Omental fat pad (tissue), 4 donors: Measurements from ENCODE around the gene C20orf202. TPM values are rescaled to one million over a fixed set of nuclear protein-coding genes. Genes with fewer than 3 reads are reported as not detected.

Experiments
- ATAC-seq: fragments of 150-250 bp; one replicate; pipeline ENCODE4 v1.9.1; 2016; ENCODE audit warnings: mild to moderate bottlenecking, moderate library complexity; ENCODE audit not compliant: low FRiP score
- DNase-seq: peaks from one replicate; pipeline ENCODE4 v3.0.0-alpha.2; 2019; ENCODE audit warnings: low spot score
- total RNA-seq, 4 donors: library from RNA; depleted of rRNA; stranded (reverse); fragments of >200 nt; gene quantifications; one replicate each; pipeline ENCODE4 v1.1.0, GENCODE V29; 2016
- TF ChIP-seq, protein P1 (sequence below), 3 donors: fragments of 450-650 bp; IDR thresholded peaks; one replicate each; pipeline ENCODE4 v1.5.1; 2016 to 2017; ENCODE audit warnings: antibody characterized with exemption in 3 of 3, mild to moderate bottlenecking in 3 of 3, moderate library complexity in 2 of 3

C20orf202 gene
- total RNA-seq, 4 donors from 2014 or later, result 0.28 to 2.0 (median 0.38) TPM; not detected in 1

DNA sequence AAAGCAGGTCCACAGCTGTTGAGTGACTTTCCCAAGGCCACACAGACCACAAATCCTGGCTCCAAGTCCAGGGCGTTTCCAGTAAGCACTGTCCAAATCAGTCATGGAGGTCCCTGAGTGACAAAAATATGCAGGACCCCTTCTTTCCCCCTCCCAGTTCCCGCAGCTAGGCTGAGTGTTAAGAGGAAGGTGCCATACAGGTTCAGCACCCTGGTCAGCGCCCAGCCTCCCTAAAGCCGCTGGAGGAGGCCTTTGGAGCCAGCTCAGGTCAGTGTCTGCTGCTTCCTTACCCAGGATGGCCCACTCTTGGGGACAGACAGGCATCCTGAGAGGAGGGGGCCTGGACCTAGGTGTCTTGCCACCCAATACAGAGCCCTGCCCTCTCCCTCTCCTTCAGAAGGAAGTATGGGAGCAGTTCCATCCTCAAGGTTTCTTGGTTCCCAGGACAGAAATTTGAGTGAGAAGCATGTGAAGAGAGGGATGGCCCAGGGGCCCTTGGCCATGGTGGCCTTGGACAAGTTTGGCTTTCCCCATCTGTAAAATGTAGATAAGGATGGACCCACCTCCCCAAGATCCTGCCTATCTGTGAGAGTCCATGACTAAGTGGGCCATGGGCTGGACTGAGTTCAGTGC is 31.7 kb upstream of the C20orf202 start:
- ATAC-seq (no peak), DNase-seq (no peak)
- TF ChIP-seq, protein P1, sequence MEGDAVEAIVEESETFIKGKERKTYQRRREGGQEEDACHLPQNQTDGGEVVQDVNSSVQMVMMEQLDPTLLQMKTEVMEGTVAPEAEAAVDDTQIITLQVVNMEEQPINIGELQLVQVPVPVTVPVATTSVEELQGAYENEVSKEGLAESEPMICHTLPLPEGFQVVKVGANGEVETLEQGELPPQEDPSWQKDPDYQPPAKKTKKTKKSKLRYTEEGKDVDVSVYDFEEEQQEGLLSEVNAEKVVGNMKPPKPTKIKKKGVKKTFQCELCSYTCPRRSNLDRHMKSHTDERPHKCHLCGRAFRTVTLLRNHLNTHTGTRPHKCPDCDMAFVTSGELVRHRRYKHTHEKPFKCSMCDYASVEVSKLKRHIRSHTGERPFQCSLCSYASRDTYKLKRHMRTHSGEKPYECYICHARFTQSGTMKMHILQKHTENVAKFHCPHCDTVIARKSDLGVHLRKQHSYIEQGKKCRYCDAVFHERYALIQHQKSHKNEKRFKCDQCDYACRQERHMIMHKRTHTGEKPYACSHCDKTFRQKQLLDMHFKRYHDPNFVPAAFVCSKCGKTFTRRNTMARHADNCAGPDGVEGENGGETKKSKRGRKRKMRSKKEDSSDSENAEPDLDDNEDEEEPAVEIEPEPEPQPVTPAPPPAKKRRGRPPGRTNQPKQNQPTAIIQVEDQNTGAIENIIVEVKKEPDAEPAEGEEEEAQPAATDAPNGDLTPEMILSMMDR (IDR thresholded peaks at IDR 0.05), result no peak

DNA sequence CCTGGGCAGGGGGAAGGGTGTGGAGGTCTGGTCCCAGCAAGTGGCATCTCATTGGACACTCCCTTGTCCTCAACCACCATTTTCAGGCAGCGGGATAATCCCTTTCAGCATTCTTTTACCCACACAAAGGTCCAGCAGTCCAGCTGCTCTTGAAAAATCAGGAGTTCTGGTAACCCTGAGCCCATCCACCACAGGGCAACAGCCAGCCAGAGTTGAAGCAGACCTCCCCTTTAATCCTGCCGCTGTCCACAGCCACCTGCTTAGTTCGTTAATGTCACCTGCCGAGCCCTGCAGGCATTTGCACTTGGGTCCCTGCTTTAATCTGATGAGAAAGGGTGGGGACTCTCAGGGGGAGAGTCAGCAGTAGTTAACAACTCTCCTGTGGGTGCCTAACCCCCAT is 29.6 kb upstream of the C20orf202 start:
- ATAC-seq (no peak), DNase-seq (no peak)
- TF ChIP-seq, protein P1 (IDR thresholded peaks at IDR 0.05), result no peak

DNA sequence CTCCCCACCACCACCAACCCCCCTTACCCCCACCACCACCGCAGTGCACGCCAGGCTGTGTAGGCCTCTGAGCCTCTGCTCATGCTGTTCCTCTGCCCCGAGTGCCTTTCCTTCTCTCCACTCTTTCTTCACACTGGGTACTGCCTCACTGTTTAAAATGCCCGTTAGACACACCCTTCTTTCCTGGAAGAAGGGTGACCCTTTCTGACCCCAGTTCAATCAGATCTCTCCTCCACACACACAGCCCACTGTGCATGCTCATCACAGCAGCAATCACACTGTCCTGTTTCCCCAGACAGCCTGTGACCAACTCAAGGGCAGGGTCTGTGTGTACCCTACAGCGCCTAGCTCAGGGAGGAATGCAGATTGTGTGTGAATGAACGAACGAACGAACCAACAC is 28.5 kb upstream of the C20orf202 start:
- no peak for DNase-seq
- no peak for ATAC-seq
- TF ChIP-seq, protein P1 (IDR thresholded peaks at IDR 0.05), result no peak

DNA sequence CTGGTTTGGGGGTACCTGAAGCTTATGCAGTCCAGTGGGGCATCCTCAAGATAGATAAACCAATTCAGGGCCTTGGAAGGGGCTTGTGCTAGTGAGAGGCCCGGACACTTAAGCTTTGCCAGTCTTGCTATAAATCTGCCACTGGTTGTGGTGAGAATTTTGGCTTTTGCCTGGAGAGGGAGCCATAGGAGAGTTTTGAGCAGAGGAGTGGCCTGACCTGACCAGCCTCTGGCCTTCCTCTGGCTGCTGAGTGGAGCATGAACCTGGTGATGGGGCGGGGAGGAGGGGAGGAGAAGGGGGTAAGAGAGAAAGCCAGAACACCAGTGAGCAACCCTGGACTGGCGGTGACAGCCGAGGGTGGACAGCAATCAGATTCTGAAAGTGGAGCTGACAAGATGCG is 25.6 kb upstream of the C20orf202 start:
- DNase-seq (no peak), ATAC-seq (no peak)
- TF ChIP-seq, protein P1 (IDR thresholded peaks at IDR 0.05), result no peak

DNA sequence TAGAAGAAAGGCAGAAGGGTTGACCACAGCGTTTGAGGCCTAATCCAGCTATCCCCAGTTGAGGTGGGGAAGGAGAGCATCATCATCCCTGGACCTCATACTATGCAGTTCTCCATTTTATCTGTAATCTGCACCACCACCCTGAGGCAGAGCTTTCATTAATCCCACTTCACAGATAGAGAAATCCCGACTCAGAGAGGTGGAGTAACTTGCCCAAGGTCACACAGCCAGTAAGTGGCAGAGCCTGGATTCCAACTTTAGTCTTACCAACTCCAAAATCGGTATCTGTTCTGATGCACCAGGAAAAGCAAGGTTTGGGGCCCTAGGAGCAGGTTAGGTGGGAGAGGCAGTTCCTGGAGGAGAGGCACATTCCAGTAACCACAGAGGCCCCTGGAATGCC is 25.2 kb upstream of the C20orf202 start:
- no peak for ATAC-seq
- no peak for DNase-seq

DNA sequence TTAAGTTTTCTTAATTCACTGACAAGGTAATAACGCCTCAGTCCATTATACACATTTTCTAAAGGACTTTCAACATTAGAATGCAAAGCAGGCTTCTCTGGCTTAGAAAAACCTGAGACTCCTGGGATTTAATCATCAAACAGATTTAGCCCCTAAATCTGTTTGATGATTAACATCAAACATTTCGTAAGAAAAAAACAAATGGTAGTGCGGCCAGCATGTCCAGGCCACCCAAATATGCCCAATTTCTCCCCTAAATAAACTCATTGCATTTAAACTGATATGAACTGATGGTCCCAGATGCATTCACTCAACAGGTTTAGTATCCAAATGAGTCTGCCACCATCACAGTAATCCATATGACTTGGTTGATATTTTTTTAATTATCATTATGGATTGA is 24.6 kb upstream of the C20orf202 start:
- TF ChIP-seq, protein P1 (IDR thresholded peaks at IDR 0.05), result no peak
- no peak for DNase-seq
- ATAC-seq, result no peak

More for the DNA sequence above, 25.2 kb upstream of the C20orf202 start:
- TF ChIP-seq, protein P1 (IDR thresholded peaks at IDR 0.05), result no peak

DNA sequence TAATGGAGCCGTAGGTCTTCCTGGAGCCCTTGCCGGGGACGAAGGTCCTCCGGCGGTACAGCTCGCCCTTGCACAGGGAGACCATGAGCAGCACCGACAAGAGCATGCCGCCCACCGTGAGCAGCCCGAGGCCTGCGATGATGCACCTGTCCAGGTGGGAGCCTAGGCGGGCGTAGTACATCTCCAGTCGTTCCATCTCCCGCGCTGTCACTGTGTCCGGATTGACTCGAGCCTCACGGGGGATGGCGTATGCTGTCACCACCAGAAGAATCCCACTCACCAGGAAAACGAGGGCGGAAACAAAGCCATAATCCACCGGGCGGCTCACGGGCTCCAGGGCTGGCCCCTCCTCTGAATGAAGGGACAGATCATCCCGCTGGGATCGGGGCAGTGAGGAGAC is 22.3 kb upstream of the C20orf202 start:
- TF ChIP-seq, protein P1 (IDR thresholded peaks at IDR 0.05), result no peak

More for the DNA sequence above, 22.3 kb upstream of the C20orf202 start:
- no peak for DNase-seq
- no peak for ATAC-seq
